HG03571 (cell line): Measurements from ENCODE around the gene CITED4.

Experiments used
- ATAC-seq: cut with Tn5 transposase; IDR thresholded peaks from one replicate; pipeline ENCODE4 v1.9.1; 2021; ENCODE audit not compliant: unreplicated experiment

CITED4 gene

GRCh38 chr1:40837601-40838000 is 24.6 kb downstream of the CITED4 start:
- ATAC-seq, result no peak

GRCh38 chr1:40836283-40836682 is 25.9 kb downstream of the CITED4 start:
- ATAC-seq, result no peak

GRCh38 chr1:40834968-40835545 is 27.1 kb downstream of the CITED4 start:
- ATAC-seq, result no peak

GRCh38 chr1:40833979-40834378 is 28.2 kb downstream of the CITED4 start:
- ATAC-seq, result no peak

- no peak for ATAC-seq
These were observed 31.0 kb downstream of the CITED4 start for GRCh38 chr1:40831001-40831732.

GRCh38 chr1:40830419-40830943 is 31.7 kb downstream of the CITED4 start:
- no peak for ATAC-seq

GRCh38 chr1:40829631-40830245 is 32.4 kb downstream of the CITED4 start:
- no peak for ATAC-seq

GRCh38 chr1:40825996-40826395 is 36.2 kb downstream of the CITED4 start:
- no peak for ATAC-seq

GRCh38 chr1:40825435-40825788 is 36.8 kb downstream of the CITED4 start:
- no peak for ATAC-seq

GRCh38 chr1:40824591-40825434 is 37.4 kb downstream of the CITED4 start:
- ATAC-seq, result no peak

- ATAC-seq, result no peak
These were observed 38.2 kb downstream of the CITED4 start for GRCh38 chr1:40823983-40824382.

GRCh38 chr1:40823345-40823744 is 38.8 kb downstream of the CITED4 start:
- no peak for ATAC-seq

- ATAC-seq, result no peak
These were observed 39.3 kb downstream of the CITED4 start for GRCh38 chr1:40822890-40823289.

- no peak for ATAC-seq
These were observed 41.1 kb downstream of the CITED4 start for GRCh38 chr1:40820911-40821693.

GRCh38 chr1:40820251-40820797 is 41.8 kb downstream of the CITED4 start:
- no peak for ATAC-seq

- ATAC-seq, result no peak
These were observed 43.1 kb downstream of the CITED4 start for GRCh38 chr1:40819101-40819500.

- no peak for ATAC-seq
These were observed 43.8 kb downstream of the CITED4 start for GRCh38 chr1:40818264-40818961.

GRCh38 chr1:40817791-40818263 is 44.3 kb downstream of the CITED4 start:
- ATAC-seq, result no peak

GRCh38 chr1:40815420-40815819 is 46.7 kb downstream of the CITED4 start:
- no peak for ATAC-seq
